Glomerular endothelial cell (primary cell): Measurements from ENCODE around the gene CCDC127. TPM values are rescaled to one million over a fixed set of nuclear protein-coding genes. Genes with fewer than 3 reads are reported as not detected.
A peak's percentile ranks its signal among the peaks of the same experiment; 100 is the strongest.
"Not testable (repeated sequence)": the region's sequence is repeated elsewhere in the genome, so short reads cannot be mapped to it uniquely, and the experiment has no call there.

Source experiments
- DNase-seq: peaks from one replicate; pipeline ENCODE4 v3.0.0-alpha.2; 2011; ENCODE audit warnings: low read depth, low spot score; ENCODE audit errors: extremely low read depth
- total RNA-seq: library from RNA; depleted of rRNA; stranded (reverse); fragments of >200 nt; gene quantifications from 2 replicates; pipeline ENCODE4 v1.2.3, GENCODE V29; 2015

CCDC127 gene
- 5.2 and 6.4 TPM in 2 replicates for total RNA-seq

- not testable (repeated sequence) for DNase-seq
Observed at GRCh38 chr5:217494-218456, at the start of gene CCDC127, which contains the start of gene SDHA. Gene CCDC127, minus strand, starts transcription at chr5:218153. Its CDS starts 1,304 bp downstream, at chr5:216849. Gene SDHA, plus strand, starts transcription at chr5:218320. Its CDS starts 36 bp downstream, at chr5:218356.

- DNase-seq: no peak
Observed at GRCh38 chr5:267716-268115, 49.8 kb upstream of the CCDC127 start.

- not testable (repeated sequence) for DNase-seq
Observed at GRCh38 chr5:266311-267026, 48.5 kb upstream of the CCDC127 start.

- DNase-seq: no peak
Observed at GRCh38 chr5:264338-264737, 46.4 kb upstream of the CCDC127 start.

GRCh38 chr5:263275-263974 is 45.5 kb upstream of the CCDC127 start:
- DNase-seq: peak; percentile 37

- DNase-seq: no peak
Observed at GRCh38 chr5:257148-257547, 39.2 kb upstream of the CCDC127 start.

- DNase-seq: not testable (repeated sequence)
Observed at GRCh38 chr5:256347-256746, 38.4 kb upstream of the CCDC127 start.

GRCh38 chr5:255116-255515 is 37.2 kb upstream of the CCDC127 start:
- DNase-seq: not testable (repeated sequence)

GRCh38 chr5:254322-254721 is 36.4 kb upstream of the CCDC127 start:
- DNase-seq: not testable (repeated sequence)

GRCh38 chr5:252546-252945 is 34.6 kb upstream of the CCDC127 start:
- no peak for DNase-seq

- not testable (repeated sequence) for DNase-seq
Observed at GRCh38 chr5:251975-252374, 34.0 kb upstream of the CCDC127 start.

- DNase-seq: not testable (repeated sequence)
Observed at GRCh38 chr5:251538-251937, 33.6 kb upstream of the CCDC127 start.

- DNase-seq: not testable (repeated sequence)
Observed at GRCh38 chr5:251016-251415, 33.1 kb upstream of the CCDC127 start.

GRCh38 chr5:250396-250795 is 32.4 kb upstream of the CCDC127 start:
- DNase-seq: not testable (repeated sequence)

GRCh38 chr5:245717-246116 is 27.8 kb upstream of the CCDC127 start:
- DNase-seq: not testable (repeated sequence)

- not testable (repeated sequence) for DNase-seq
Observed at GRCh38 chr5:243683-244367, 25.9 kb upstream of the CCDC127 start.

GRCh38 chr5:241045-241669 is 23.2 kb upstream of the CCDC127 start:
- not testable (repeated sequence) for DNase-seq

- not testable (repeated sequence) for DNase-seq
Observed at GRCh38 chr5:240550-240949, 22.6 kb upstream of the CCDC127 start.

- not testable (repeated sequence) for DNase-seq
Observed at GRCh38 chr5:237931-238330, 20.0 kb upstream of the CCDC127 start.

- DNase-seq: not testable (repeated sequence)
Observed at GRCh38 chr5:235527-235926, 17.6 kb upstream of the CCDC127 start.
